Measurements from ENCODE around the gene PPP1R13L.

PPP1R13L gene

DNA sequence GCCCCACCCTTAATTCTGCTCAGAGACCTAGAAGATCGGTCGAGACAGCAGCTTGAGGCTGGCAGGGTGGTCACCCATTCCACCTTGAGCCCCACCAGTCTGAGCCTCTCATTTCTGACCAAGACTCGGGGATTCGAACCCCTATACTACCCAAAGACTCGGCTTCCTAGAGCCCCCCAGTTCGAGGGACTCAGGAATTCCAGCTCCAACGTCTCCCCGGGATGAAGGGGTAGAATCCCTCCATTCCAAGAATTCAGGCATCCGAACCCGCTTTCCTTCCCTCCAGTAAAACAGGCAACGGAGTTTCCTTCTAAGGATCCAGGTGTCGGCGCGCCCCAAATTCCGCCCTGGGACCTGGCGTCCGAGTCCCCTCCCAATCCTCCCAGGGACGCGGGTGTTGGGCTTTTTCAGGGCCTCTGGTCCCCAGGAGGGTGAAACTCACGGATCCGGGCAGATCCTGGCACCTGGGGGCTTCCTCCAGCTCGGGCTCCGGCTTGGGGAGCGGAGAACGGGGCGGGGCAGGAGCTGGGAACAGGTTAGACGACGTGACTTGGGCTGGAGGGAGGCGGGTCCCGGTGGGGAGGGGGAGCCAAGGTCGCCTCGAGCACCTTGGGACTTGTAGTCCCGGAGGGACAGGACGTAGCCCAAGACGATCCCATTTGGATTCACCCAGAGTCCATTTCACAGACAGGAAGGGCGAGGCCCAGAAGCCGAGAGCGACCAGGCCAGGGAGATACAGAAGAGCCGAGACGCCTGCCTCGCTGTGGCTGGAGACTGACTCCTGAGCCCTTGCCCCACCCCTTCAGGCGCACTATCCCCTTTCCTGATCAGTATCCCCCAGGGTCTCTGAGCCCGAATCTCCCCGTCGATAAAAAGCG is at the start of gene PPP1R13L (continued):
- no peak for TF ChIP-seq ZNF558 (tag by site-specific recombination; IDR thresholded peaks at IDR 0.05)
- TF ChIP-seq KLF1 (tag by site-specific recombination; IDR thresholded peaks at IDR 0.05), result peak; percentile 40
- TF ChIP-seq, protein P1, sequence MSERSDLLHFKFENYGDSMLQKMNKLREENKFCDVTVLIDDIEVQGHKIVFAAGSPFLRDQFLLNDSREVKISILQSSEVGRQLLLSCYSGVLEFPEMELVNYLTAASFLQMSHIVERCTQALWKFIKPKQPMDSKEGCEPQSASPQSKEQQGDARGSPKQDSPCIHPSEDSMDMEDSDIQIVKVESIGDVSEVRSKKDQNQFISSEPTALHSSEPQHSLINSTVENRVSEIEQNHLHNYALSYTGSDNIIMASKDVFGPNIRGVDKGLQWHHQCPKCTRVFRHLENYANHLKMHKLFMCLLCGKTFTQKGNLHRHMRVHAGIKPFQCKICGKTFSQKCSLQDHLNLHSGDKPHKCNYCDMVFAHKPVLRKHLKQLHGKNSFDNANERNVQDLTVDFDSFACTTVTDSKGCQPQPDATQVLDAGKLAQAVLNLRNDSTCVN (tag by site-specific recombination; optimal IDR thresholded peaks at IDR 0.05), result peak; percentile 21
- TF ChIP-seq ZNF768 (tag by site-specific recombination; IDR thresholded peaks at IDR 0.05), result peak; percentile 92
- 0 out of 2 replicates have a peak, but pooled peaks have one; percentile 12 for TF ChIP-seq ZNF600 (tag by site-specific recombination; IDR thresholded peaks at IDR 0.05)
- TF ChIP-seq, protein P2, sequence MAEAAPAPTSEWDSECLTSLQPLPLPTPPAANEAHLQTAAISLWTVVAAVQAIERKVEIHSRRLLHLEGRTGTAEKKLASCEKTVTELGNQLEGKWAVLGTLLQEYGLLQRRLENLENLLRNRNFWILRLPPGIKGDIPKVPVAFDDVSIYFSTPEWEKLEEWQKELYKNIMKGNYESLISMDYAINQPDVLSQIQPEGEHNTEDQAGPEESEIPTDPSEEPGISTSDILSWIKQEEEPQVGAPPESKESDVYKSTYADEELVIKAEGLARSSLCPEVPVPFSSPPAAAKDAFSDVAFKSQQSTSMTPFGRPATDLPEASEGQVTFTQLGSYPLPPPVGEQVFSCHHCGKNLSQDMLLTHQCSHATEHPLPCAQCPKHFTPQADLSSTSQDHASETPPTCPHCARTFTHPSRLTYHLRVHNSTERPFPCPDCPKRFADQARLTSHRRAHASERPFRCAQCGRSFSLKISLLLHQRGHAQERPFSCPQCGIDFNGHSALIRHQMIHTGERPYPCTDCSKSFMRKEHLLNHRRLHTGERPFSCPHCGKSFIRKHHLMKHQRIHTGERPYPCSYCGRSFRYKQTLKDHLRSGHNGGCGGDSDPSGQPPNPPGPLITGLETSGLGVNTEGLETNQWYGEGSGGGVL (tag by site-specific recombination; IDR thresholded peaks at IDR 0.05), result no peak
- TF ChIP-seq, protein P3, sequence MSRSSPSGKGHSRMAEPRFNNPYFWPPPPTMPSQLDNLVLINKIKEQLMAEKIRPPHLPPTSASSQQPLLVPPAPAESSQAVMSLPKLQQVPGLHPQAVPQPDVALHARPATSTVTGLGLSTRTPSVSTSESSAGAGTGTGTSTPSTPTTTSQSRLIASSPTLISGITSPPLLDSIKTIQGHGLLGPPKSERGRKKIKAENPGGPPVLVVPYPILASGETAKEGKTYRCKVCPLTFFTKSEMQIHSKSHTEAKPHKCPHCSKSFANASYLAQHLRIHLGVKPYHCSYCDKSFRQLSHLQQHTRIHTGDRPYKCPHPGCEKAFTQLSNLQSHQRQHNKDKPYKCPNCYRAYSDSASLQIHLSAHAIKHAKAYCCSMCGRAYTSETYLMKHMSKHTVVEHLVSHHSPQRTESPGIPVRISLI (tag by site-specific recombination; IDR thresholded peaks at IDR 0.05), result no peak
- TF ChIP-seq ZBTB1 (tag by site-specific recombination; IDR thresholded peaks at IDR 0.05), result no peak
- TF ChIP-seq ZNF394 (tag by site-specific recombination; IDR thresholded peaks at IDR 0.05; ENCODE audit: borderline replicate concordance), result peak; percentile 40; the same call in 1 of the 2 replicates
- TF ChIP-seq, protein P4, sequence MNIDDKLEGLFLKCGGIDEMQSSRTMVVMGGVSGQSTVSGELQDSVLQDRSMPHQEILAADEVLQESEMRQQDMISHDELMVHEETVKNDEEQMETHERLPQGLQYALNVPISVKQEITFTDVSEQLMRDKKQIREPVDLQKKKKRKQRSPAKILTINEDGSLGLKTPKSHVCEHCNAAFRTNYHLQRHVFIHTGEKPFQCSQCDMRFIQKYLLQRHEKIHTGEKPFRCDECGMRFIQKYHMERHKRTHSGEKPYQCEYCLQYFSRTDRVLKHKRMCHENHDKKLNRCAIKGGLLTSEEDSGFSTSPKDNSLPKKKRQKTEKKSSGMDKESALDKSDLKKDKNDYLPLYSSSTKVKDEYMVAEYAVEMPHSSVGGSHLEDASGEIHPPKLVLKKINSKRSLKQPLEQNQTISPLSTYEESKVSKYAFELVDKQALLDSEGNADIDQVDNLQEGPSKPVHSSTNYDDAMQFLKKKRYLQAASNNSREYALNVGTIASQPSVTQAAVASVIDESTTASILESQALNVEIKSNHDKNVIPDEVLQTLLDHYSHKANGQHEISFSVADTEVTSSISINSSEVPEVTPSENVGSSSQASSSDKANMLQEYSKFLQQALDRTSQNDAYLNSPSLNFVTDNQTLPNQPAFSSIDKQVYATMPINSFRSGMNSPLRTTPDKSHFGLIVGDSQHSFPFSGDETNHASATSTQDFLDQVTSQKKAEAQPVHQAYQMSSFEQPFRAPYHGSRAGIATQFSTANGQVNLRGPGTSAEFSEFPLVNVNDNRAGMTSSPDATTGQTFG (tag by site-specific recombination; IDR thresholded peaks at IDR 0.05; ENCODE audit: borderline replicate concordance), result 0 out of 2 replicates have a peak, but pooled peaks have one; percentile 30
- TF ChIP-seq ZNF121 (tag by site-specific recombination; IDR thresholded peaks at IDR 0.05), result peak; percentile 98
- peak; percentile 93 for TF ChIP-seq ZBTB17 (tag by site-specific recombination; IDR thresholded peaks at IDR 0.05)
- peak; percentile 64; the same call in 1 of the 2 replicates for TF ChIP-seq ZFP3 (tag by site-specific recombination; IDR thresholded peaks at IDR 0.05; ENCODE audit: low read depth)
- TF ChIP-seq ZNF677 (tag by site-specific recombination; IDR thresholded peaks at IDR 0.05), result no peak
- peak; percentile 78 for TF ChIP-seq ZNF501 (tag by site-specific recombination; IDR thresholded peaks at IDR 0.05)
- TF ChIP-seq ZNF335 (tag by site-specific recombination; conservative IDR thresholded peaks at IDR 0.05), result peak; percentile 87
- TF ChIP-seq SP7 (tag by site-specific recombination; IDR thresholded peaks at IDR 0.05), result peak; percentile 16; the same call in 1 of the 2 replicates
- no peak for TF ChIP-seq ZNF175 (tag by site-specific recombination; IDR thresholded peaks at IDR 0.05)
- peak; percentile 53 for TF ChIP-seq SCRT2 (tag by site-specific recombination; IDR thresholded peaks at IDR 0.05)
- TF ChIP-seq, protein P5, sequence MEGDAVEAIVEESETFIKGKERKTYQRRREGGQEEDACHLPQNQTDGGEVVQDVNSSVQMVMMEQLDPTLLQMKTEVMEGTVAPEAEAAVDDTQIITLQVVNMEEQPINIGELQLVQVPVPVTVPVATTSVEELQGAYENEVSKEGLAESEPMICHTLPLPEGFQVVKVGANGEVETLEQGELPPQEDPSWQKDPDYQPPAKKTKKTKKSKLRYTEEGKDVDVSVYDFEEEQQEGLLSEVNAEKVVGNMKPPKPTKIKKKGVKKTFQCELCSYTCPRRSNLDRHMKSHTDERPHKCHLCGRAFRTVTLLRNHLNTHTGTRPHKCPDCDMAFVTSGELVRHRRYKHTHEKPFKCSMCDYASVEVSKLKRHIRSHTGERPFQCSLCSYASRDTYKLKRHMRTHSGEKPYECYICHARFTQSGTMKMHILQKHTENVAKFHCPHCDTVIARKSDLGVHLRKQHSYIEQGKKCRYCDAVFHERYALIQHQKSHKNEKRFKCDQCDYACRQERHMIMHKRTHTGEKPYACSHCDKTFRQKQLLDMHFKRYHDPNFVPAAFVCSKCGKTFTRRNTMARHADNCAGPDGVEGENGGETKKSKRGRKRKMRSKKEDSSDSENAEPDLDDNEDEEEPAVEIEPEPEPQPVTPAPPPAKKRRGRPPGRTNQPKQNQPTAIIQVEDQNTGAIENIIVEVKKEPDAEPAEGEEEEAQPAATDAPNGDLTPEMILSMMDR (tag by site-specific recombination; IDR thresholded peaks at IDR 0.05), result no peak
- TF ChIP-seq, protein P6, sequence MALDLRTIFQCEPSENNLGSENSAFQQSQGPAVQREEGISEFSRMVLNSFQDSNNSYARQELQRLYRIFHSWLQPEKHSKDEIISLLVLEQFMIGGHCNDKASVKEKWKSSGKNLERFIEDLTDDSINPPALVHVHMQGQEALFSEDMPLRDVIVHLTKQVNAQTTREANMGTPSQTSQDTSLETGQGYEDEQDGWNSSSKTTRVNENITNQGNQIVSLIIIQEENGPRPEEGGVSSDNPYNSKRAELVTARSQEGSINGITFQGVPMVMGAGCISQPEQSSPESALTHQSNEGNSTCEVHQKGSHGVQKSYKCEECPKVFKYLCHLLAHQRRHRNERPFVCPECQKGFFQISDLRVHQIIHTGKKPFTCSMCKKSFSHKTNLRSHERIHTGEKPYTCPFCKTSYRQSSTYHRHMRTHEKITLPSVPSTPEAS (tag by site-specific recombination; IDR thresholded peaks at IDR 0.05), result peak; percentile 17; the same call in 1 of the 2 replicates
- TF ChIP-seq ZNF658 (tag by site-specific recombination; IDR thresholded peaks at IDR 0.05), result no peak
- no peak for TF ChIP-seq ZBTB48 (tag by site-specific recombination; IDR thresholded peaks at IDR 0.05)
- TF ChIP-seq, protein P7, sequence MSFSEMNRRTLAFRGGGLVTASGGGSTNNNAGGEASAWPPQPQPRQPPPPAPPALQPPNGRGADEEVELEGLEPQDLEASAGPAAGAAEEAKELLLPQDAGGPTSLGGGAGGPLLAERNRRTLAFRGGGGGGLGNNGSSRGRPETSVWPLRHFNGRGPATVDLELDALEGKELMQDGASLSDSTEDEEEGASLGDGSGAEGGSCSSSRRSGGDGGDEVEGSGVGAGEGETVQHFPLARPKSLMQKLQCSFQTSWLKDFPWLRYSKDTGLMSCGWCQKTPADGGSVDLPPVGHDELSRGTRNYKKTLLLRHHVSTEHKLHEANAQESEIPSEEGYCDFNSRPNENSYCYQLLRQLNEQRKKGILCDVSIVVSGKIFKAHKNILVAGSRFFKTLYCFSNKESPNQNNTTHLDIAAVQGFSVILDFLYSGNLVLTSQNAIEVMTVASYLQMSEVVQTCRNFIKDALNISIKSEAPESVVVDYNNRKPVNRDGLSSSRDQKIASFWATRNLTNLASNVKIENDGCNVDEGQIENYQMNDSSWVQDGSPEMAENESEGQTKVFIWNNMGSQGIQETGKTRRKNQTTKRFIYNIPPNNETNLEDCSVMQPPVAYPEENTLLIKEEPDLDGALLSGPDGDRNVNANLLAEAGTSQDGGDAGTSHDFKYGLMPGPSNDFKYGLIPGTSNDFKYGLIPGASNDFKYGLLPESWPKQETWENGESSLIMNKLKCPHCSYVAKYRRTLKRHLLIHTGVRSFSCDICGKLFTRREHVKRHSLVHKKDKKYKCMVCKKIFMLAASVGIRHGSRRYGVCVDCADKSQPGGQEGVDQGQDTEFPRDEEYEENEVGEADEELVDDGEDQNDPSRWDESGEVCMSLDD (tag by site-specific recombination; IDR thresholded peaks at IDR 0.05), result peak; percentile 32; the same call in 1 of the 2 replicates
- peak; percentile 69; the same call in 1 of the 2 replicates for TF ChIP-seq KLF7 (tag by site-specific recombination; IDR thresholded peaks at IDR 0.05; ENCODE audit: borderline replicate concordance)
- TF ChIP-seq ZFP69B (tag by site-specific recombination; IDR thresholded peaks at IDR 0.05), result 0 out of 2 replicates have a peak, but pooled peaks have one; percentile 23

Measured in HEK293 (cell line).